PC-9 (cell line): ENCODE measurements around the gene GLRA2.

Experiments
- EZH2 ChIP-seq: fragments of 200-600 bp; sonication (generic); IDR thresholded peaks from 2 replicates; pipeline ENCODE4 v1.8.0; 2017; ENCODE audit warnings: antibody characterized with exemption, low read depth
- TF ChIP-seq, protein P1 (sequence below): fragments of 200-600 bp; sonication (generic); conservative IDR thresholded peaks from 2 replicates; pipeline ENCODE4 v1.6.1; 2017; ENCODE audit warnings: mixed run types, antibody characterized with exemption, mild to moderate bottlenecking, moderate library complexity

DNA sequence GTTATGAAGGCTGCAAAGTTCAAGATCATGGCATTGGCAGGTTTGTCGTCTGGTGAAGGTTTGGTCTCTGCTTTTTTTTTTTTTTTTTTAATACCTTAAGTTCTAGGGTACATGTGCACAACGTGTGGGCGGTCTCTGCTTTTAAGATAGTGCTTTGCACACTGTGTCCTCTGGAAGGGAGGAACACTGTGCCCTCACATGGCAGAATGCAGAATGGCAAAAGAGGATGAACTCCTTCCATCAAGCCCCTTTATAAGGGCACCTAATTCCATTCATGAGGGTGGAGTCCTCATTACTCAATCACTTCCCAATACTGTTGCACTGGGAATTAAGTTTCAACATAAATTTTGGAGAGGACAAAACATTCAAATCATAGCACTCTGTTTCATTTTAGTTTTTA is 101.4 kb downstream of the GLRA2 start:
- TF ChIP-seq, protein P1, sequence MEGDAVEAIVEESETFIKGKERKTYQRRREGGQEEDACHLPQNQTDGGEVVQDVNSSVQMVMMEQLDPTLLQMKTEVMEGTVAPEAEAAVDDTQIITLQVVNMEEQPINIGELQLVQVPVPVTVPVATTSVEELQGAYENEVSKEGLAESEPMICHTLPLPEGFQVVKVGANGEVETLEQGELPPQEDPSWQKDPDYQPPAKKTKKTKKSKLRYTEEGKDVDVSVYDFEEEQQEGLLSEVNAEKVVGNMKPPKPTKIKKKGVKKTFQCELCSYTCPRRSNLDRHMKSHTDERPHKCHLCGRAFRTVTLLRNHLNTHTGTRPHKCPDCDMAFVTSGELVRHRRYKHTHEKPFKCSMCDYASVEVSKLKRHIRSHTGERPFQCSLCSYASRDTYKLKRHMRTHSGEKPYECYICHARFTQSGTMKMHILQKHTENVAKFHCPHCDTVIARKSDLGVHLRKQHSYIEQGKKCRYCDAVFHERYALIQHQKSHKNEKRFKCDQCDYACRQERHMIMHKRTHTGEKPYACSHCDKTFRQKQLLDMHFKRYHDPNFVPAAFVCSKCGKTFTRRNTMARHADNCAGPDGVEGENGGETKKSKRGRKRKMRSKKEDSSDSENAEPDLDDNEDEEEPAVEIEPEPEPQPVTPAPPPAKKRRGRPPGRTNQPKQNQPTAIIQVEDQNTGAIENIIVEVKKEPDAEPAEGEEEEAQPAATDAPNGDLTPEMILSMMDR = no peak
- TF ChIP-seq EZH2 = no peak
